OCI-LY1 (cell line): ENCODE results near the gene KRR1.

Experiments
- H2AFZ ChIP-seq: fragments of 200-600 bp; sonication (generic), shearing (Covaris generic); 2 replicates; pipeline ENCODE4 v1.6.0; 2014; ENCODE audit warnings: antibody characterized with exemption, mild to moderate bottlenecking, low read length
- H3F3A ChIP-seq: fragments of 200-600 bp; sonication (generic), shearing (Covaris generic); 2 replicates; pipeline ENCODE4 v1.6.0; 2014; ENCODE audit warnings: mild to moderate bottlenecking, antibody characterized with exemption, low read length, moderate library complexity; ENCODE audit not compliant: insufficient read depth
- H3K27ac ChIP-seq: fragments of 200-600 bp; sonication (generic); 2 replicates; pipeline ENCODE4 v1.5.1; 2014; ENCODE audit warnings: low read length, mixed run types, mild to moderate bottlenecking, low read depth; ENCODE audit not compliant: poor library complexity, severe bottlenecking
- H3K27me3 ChIP-seq: fragments of 200-600 bp; sonication (generic); 2 replicates; pipeline ENCODE4 v1.6.0; 2014; ENCODE audit warnings: antibody characterized with exemption, mild to moderate bottlenecking, low read length, moderate library complexity; ENCODE audit not compliant: insufficient read depth
- H3K36me3 ChIP-seq: fragments of 200-600 bp; sonication (generic); 2 replicates; pipeline ENCODE4 v1.6.1; 2014; ENCODE audit warnings: mild to moderate bottlenecking, antibody characterized with exemption, low read length, moderate library complexity, mixed read lengths; ENCODE audit not compliant: insufficient read depth
- H3K4me1 ChIP-seq: fragments of 200-600 bp; sonication (generic); 2 replicates; pipeline ENCODE4 v1.5.1; 2014; ENCODE audit warnings: mild to moderate bottlenecking, low read length, moderate library complexity; ENCODE audit not compliant: insufficient read depth, severe bottlenecking
- H3K4me2 ChIP-seq: fragments of 200-600 bp; sonication (generic), shearing (Covaris generic); 2 replicates; pipeline ENCODE4 v1.6.1; 2014; ENCODE audit warnings: low read length
- H3K4me3 ChIP-seq: fragments of 200-600 bp; sonication (generic); 2 replicates; pipeline ENCODE4 v1.5.1; 2014; ENCODE audit warnings: low read length, low read depth, mild to moderate bottlenecking, mixed read lengths; ENCODE audit not compliant: poor library complexity, severe bottlenecking
- H3K79me2 ChIP-seq: fragments of 200-600 bp; shearing (Covaris generic); 2 replicates; pipeline ENCODE4 v1.6.1; 2016; ENCODE audit warnings: mixed run types, low read length, mixed read lengths; ENCODE audit not compliant: insufficient read depth
- H3K9ac ChIP-seq: fragments of 200-600 bp; sonication (generic), shearing (Covaris generic); 2 replicates; pipeline ENCODE4 v1.6.1; 2014; ENCODE audit warnings: mild to moderate bottlenecking, low read length, mixed read lengths
- H3K9me2 ChIP-seq: fragments of 200-600 bp; sonication (generic), shearing (Covaris generic); 2 replicates; pipeline ENCODE4 v1.6.1; 2014; ENCODE audit warnings: low read depth, mild to moderate bottlenecking, low read length, mixed read lengths
- H3K9me3 ChIP-seq: fragments of 200-600 bp; shearing (Covaris generic); 2 replicates; pipeline ENCODE4 v1.6.1; 2014; ENCODE audit warnings: low read length, mixed read lengths
- H4K20me1 ChIP-seq: fragments of 200-600 bp; sonication (generic), shearing (Covaris generic); 2 replicates; pipeline ENCODE4 v1.6.0; 2016; ENCODE audit warnings: mild to moderate bottlenecking, low read length; ENCODE audit not compliant: insufficient read depth
- EZH2 ChIP-seq: fragments of 200-600 bp; sonication (generic), shearing (Covaris generic); IDR thresholded peaks from 2 replicates; pipeline ENCODE4 v1.8.0; 2017; ENCODE audit warnings: borderline replicate concordance, mixed run types, mild to moderate bottlenecking, antibody characterized with exemption, low read length, moderate library complexity, mixed read lengths
- TF ChIP-seq, protein P1 (sequence below): fragments of 200-600 bp; sonication (generic), shearing (Covaris generic); IDR thresholded peaks from 2 replicates; pipeline ENCODE4 v1.5.1; 2017; ENCODE audit warnings: mild to moderate bottlenecking, antibody characterized with exemption, low read length, moderate library complexity, mixed read lengths

The KRR1 gene

DNA sequence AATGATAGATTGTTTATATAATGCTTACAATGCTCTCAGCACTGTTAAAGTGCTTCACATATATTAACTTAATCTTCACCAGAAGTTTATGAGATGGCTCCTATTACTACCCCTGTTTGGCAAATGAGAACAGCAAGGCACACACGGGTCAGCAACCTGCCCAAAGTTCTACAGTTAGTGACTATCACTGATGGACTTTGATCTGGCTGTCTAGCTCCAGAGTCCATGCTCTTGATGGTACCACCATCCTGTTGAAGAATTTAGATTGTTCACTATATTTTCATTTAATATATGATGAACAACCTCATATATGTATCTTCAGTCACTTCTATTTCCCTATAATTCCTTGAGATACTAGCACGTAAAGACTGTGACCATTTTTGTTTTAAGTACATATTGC is 20.2 kb downstream of the KRR1 start:
- TF ChIP-seq, protein P1, sequence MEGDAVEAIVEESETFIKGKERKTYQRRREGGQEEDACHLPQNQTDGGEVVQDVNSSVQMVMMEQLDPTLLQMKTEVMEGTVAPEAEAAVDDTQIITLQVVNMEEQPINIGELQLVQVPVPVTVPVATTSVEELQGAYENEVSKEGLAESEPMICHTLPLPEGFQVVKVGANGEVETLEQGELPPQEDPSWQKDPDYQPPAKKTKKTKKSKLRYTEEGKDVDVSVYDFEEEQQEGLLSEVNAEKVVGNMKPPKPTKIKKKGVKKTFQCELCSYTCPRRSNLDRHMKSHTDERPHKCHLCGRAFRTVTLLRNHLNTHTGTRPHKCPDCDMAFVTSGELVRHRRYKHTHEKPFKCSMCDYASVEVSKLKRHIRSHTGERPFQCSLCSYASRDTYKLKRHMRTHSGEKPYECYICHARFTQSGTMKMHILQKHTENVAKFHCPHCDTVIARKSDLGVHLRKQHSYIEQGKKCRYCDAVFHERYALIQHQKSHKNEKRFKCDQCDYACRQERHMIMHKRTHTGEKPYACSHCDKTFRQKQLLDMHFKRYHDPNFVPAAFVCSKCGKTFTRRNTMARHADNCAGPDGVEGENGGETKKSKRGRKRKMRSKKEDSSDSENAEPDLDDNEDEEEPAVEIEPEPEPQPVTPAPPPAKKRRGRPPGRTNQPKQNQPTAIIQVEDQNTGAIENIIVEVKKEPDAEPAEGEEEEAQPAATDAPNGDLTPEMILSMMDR: no peak
- no peak for TF ChIP-seq EZH2
- Histone ChIP-seq H3K9me3 (no peaks in the 10 kb centered on the region), H3K9ac (no peak overlapping the region), H3K36me3 (peaks cover 90% of the 10 kb centered on the region), H2AFZ (no peak overlapping the region), H3K27me3 (no peaks in the 10 kb centered on the region), H3K4me3 (no peak overlapping the region), H3K4me2 (no peak overlapping the region), H3K9me2 (no peaks in the 10 kb centered on the region), H3F3A (no peaks in the 10 kb centered on the region), H3K27ac (no peak overlapping the region), H4K20me1 (no peaks in the 10 kb centered on the region), H3K4me1 (peaks cover 3% of the 10 kb centered on the region), H3K79me2 (peaks cover 11% of the 10 kb centered on the region)

DNA sequence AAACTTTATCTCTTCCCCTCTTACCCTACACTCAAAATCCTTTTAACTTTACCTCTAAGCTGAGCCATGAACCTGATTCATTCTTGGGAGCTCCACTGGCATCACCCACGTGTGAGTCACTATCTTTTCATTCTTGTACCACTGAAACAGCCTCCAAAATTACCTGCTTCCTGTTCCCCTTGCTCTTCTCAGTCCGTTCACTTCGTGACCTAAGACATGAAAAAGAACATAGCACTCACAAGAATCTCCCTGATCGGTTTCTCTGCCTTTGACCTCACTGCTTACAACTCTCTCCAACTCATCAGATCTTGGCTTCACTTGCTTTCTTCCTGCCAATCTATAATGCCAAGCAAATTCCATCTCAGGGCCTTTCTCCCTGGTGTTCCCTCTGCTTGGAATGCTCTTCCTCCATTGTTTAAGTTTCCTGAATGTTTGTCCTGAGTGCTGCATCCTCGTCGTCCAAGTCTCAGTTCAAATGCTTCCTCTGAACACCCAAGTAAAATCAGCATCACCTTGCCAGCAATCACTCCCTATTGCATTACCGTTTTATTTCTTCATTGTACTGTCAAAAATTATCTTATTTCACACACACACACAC is 21.7 kb downstream of the KRR1 start:
- H3F3A ChIP-seq: no peaks in the 10 kb centered on the region
- TF ChIP-seq EZH2: no peak
- TF ChIP-seq, protein P1: no peak
- no peak overlapping the region for H3K4me2 ChIP-seq
- H3K9me2 ChIP-seq: no peaks in the 10 kb centered on the region
- no peak overlapping the region for H2AFZ ChIP-seq
- H3K9ac ChIP-seq: no peak overlapping the region
- H3K36me3 ChIP-seq: peaks cover 87% of the 10 kb centered on the region
- no peaks in the 10 kb centered on the region for H3K27me3 ChIP-seq
- H4K20me1 ChIP-seq: no peaks in the 10 kb centered on the region
- H3K9me3 ChIP-seq: no peaks in the 10 kb centered on the region
- peaks cover 18% of the 10 kb centered on the region for H3K79me2 ChIP-seq
- no peak overlapping the region for H3K27ac ChIP-seq
- H3K4me1 ChIP-seq: peaks cover 13% of the 10 kb centered on the region
- no peak overlapping the region for H3K4me3 ChIP-seq

DNA sequence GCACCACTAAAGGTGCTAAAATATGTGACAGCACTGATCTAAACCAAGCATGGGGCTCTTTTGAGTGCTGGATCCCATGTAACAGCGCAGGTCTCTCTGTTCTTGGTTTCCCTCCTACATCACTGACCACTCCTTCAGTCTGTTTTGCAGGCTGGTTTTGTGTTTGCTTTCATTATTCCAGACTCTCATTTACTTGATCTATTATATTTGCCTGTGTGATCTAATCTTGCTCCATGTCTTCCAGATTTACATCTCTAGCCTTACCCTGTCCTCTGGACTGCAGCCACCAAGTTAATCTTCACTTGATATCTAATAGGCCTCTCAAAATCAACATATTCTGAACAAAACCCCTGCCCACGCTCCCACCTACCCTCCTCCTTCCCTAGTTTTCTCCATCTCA is 22.2 kb downstream of the KRR1 start:
- Histone ChIP-seq H2AFZ (no peak overlapping the region), H3K27me3 (no peaks in the 10 kb centered on the region), H3K79me2 (peaks cover 18% of the 10 kb centered on the region), H3K9me2 (no peaks in the 10 kb centered on the region), H3K36me3 (peaks cover 84% of the 10 kb centered on the region), H3K4me3 (no peak overlapping the region), H4K20me1 (no peaks in the 10 kb centered on the region), H3K4me2 (no peak overlapping the region), H3F3A (no peaks in the 10 kb centered on the region), H3K9me3 (no peaks in the 10 kb centered on the region), H3K4me1 (peaks cover 18% of the 10 kb centered on the region), H3K9ac (no peak overlapping the region), H3K27ac (no peak overlapping the region)
- no peak for TF ChIP-seq EZH2

DNA sequence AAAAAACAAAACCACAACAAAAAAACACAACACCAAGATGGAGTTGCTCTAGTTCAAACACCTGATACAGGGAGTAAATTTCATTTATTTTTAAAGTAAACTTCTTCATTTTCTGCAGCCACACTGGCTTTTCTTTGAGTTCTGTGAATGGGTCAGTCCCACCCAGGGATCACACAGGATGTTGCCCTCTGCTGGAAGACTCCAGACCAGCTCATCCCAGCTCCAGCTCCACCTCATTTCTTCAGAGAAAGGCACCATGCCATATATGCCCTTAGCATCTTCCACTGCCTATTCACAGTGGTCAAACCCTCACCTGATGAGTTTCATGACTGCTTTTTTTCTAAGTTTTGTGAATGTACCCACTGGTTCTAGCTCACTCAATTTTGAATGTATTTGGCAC is 22.9 kb downstream of the KRR1 start:
- Histone ChIP-seq H3K27me3 (no peaks in the 10 kb centered on the region), H3K9ac (no peak overlapping the region), H3K9me3 (no peaks in the 10 kb centered on the region), H2AFZ (no peak overlapping the region), H3K27ac (no peak overlapping the region), H3K36me3 (peaks cover 85% of the 10 kb centered on the region), H3K4me1 (peaks cover 25% of the 10 kb centered on the region), H3K9me2 (no peaks in the 10 kb centered on the region), H3K4me3 (no peak overlapping the region), H3K4me2 (no peak overlapping the region), H3F3A (no peaks in the 10 kb centered on the region), H3K79me2 (peaks cover 18% of the 10 kb centered on the region), H4K20me1 (no peaks in the 10 kb centered on the region)
- TF ChIP-seq EZH2: no peak
- TF ChIP-seq, protein P1: peak; percentile 38
